OCI-LY1 (cell line): ENCODE results near the gene APBB1IP.

Experiments
- H2AFZ ChIP-seq: fragments of 200-600 bp; sonication (generic), shearing (Covaris generic); 2 replicates; pipeline ENCODE4 v1.6.0; 2014; ENCODE audit warnings: antibody characterized with exemption, mild to moderate bottlenecking, low read length
- H3F3A ChIP-seq: fragments of 200-600 bp; sonication (generic), shearing (Covaris generic); 2 replicates; pipeline ENCODE4 v1.6.0; 2014; ENCODE audit warnings: mild to moderate bottlenecking, antibody characterized with exemption, low read length, moderate library complexity; ENCODE audit not compliant: insufficient read depth
- H3K27ac ChIP-seq: fragments of 200-600 bp; sonication (generic); 2 replicates; pipeline ENCODE4 v1.5.1; 2014; ENCODE audit warnings: low read length, mixed run types, mild to moderate bottlenecking, low read depth; ENCODE audit not compliant: poor library complexity, severe bottlenecking
- H3K27me3 ChIP-seq: fragments of 200-600 bp; sonication (generic); 2 replicates; pipeline ENCODE4 v1.6.0; 2014; ENCODE audit warnings: antibody characterized with exemption, mild to moderate bottlenecking, low read length, moderate library complexity; ENCODE audit not compliant: insufficient read depth
- H3K36me3 ChIP-seq: fragments of 200-600 bp; sonication (generic); 2 replicates; pipeline ENCODE4 v1.6.1; 2014; ENCODE audit warnings: mild to moderate bottlenecking, antibody characterized with exemption, low read length, moderate library complexity, mixed read lengths; ENCODE audit not compliant: insufficient read depth
- H3K4me1 ChIP-seq: fragments of 200-600 bp; sonication (generic); 2 replicates; pipeline ENCODE4 v1.5.1; 2014; ENCODE audit warnings: mild to moderate bottlenecking, low read length, moderate library complexity; ENCODE audit not compliant: insufficient read depth, severe bottlenecking
- H3K4me2 ChIP-seq: fragments of 200-600 bp; sonication (generic), shearing (Covaris generic); 2 replicates; pipeline ENCODE4 v1.6.1; 2014; ENCODE audit warnings: low read length
- H3K4me3 ChIP-seq: fragments of 200-600 bp; sonication (generic); 2 replicates; pipeline ENCODE4 v1.5.1; 2014; ENCODE audit warnings: low read length, low read depth, mild to moderate bottlenecking, mixed read lengths; ENCODE audit not compliant: poor library complexity, severe bottlenecking
- H3K79me2 ChIP-seq: fragments of 200-600 bp; shearing (Covaris generic); 2 replicates; pipeline ENCODE4 v1.6.1; 2016; ENCODE audit warnings: mixed run types, low read length, mixed read lengths; ENCODE audit not compliant: insufficient read depth
- H3K9ac ChIP-seq: fragments of 200-600 bp; sonication (generic), shearing (Covaris generic); 2 replicates; pipeline ENCODE4 v1.6.1; 2014; ENCODE audit warnings: mild to moderate bottlenecking, low read length, mixed read lengths
- H3K9me2 ChIP-seq: fragments of 200-600 bp; sonication (generic), shearing (Covaris generic); 2 replicates; pipeline ENCODE4 v1.6.1; 2014; ENCODE audit warnings: low read depth, mild to moderate bottlenecking, low read length, mixed read lengths
- H3K9me3 ChIP-seq: fragments of 200-600 bp; shearing (Covaris generic); 2 replicates; pipeline ENCODE4 v1.6.1; 2014; ENCODE audit warnings: low read length, mixed read lengths
- H4K20me1 ChIP-seq: fragments of 200-600 bp; sonication (generic), shearing (Covaris generic); 2 replicates; pipeline ENCODE4 v1.6.0; 2016; ENCODE audit warnings: mild to moderate bottlenecking, low read length; ENCODE audit not compliant: insufficient read depth
- CTCF ChIP-seq: fragments of 200-600 bp; sonication (generic), shearing (Covaris generic); IDR thresholded peaks from 2 replicates; pipeline ENCODE4 v1.5.1; 2017; ENCODE audit warnings: mild to moderate bottlenecking, antibody characterized with exemption, low read length, moderate library complexity, mixed read lengths
- EZH2 ChIP-seq: fragments of 200-600 bp; sonication (generic), shearing (Covaris generic); IDR thresholded peaks from 2 replicates; pipeline ENCODE4 v1.8.0; 2017; ENCODE audit warnings: borderline replicate concordance, mixed run types, mild to moderate bottlenecking, antibody characterized with exemption, low read length, moderate library complexity, mixed read lengths

The APBB1IP gene

GRCh38 chr10:26520575-26520974, 82.4 kb downstream of the APBB1IP start:
- no peaks in the 10 kb centered on the region for H3K79me2 ChIP-seq
- H4K20me1 ChIP-seq = no peaks in the 10 kb centered on the region
- no peak overlapping the region for H3K4me2 ChIP-seq
- no peak overlapping the region for H3K9ac ChIP-seq
- no peak overlapping the region for H3K4me3 ChIP-seq
- peaks cover 89% of the 10 kb centered on the region for H3K36me3 ChIP-seq
- no peaks in the 10 kb centered on the region for H3K9me3 ChIP-seq
- TF ChIP-seq EZH2 = no peak
- TF ChIP-seq CTCF = no peak
- no peak overlapping the region for H3K27ac ChIP-seq
- H2AFZ ChIP-seq = no peak overlapping the region
- H3F3A ChIP-seq = no peaks in the 10 kb centered on the region
- H3K27me3 ChIP-seq = no peaks in the 10 kb centered on the region
- H3K9me2 ChIP-seq = no peaks in the 10 kb centered on the region
- peaks cover 11% of the 10 kb centered on the region for H3K4me1 ChIP-seq

GRCh38 chr10:26524161-26524896, 86.2 kb downstream of the APBB1IP start:
- Histone ChIP-seq H3K9me2 (no peaks in the 10 kb centered on the region), H3F3A (no peaks in the 10 kb centered on the region), H3K27me3 (no peaks in the 10 kb centered on the region), H3K9ac (no peak overlapping the region), H3K4me2 (no peak overlapping the region), H3K36me3 (peaks cover 87% of the 10 kb centered on the region), H3K9me3 (no peaks in the 10 kb centered on the region), H3K27ac (no peak overlapping the region), H4K20me1 (no peaks in the 10 kb centered on the region), H3K4me1 (no peaks in the 10 kb centered on the region), H3K79me2 (no peaks in the 10 kb centered on the region), H2AFZ (no peak overlapping the region), H3K4me3 (no peak overlapping the region)
- TF ChIP-seq EZH2 (no peak), CTCF (no peak)

GRCh38 chr10:26525586-26525985, 87.4 kb downstream of the APBB1IP start:
- no peak overlapping the region for H3K4me3 ChIP-seq

More at GRCh38 chr10:26525586-26525985, 87.4 kb downstream of the APBB1IP start:
- H3K27ac ChIP-seq = no peak overlapping the region
- H3K9me3 ChIP-seq = no peaks in the 10 kb centered on the region
- H3K9me2 ChIP-seq = no peaks in the 10 kb centered on the region
- no peak overlapping the region for H3K4me2 ChIP-seq
- no peaks in the 10 kb centered on the region for H4K20me1 ChIP-seq
- H3K4me1 ChIP-seq = no peaks in the 10 kb centered on the region
- H3F3A ChIP-seq = no peaks in the 10 kb centered on the region
- TF ChIP-seq EZH2 (no peak), CTCF (no peak)
- H3K36me3 ChIP-seq = peaks cover 86% of the 10 kb centered on the region
- no peaks in the 10 kb centered on the region for H3K27me3 ChIP-seq
- no peak overlapping the region for H2AFZ ChIP-seq
- no peaks in the 10 kb centered on the region for H3K79me2 ChIP-seq
- no peak overlapping the region for H3K9ac ChIP-seq
